Lower lobe of right lung (tissue), 2 donors: ENCODE data around the gene FCN2. TPM values are rescaled to one million over a fixed set of nuclear protein-coding genes. Genes with fewer than 3 reads are reported as not detected.

Source experiments
- ATAC-seq, 2 donors: fragments of 200-7000 bp; cut with Tn5 transposase; one replicate each; pipeline ENCODE4 v1.9.1; 2020 to 2022; ENCODE audit warnings: mild to moderate bottlenecking in 2 of 2, moderate library complexity in 2 of 2
- DNase-seq: peaks from one replicate; pipeline ENCODE4 v3.0.0-alpha.2; 2020
- H3K27ac ChIP-seq: fragments of 200-600 bp; one replicate; pipeline ENCODE4 v1.8.0; 2022
- H3K27me3 ChIP-seq: fragments of 200-600 bp; one replicate; pipeline ENCODE4 v1.8.0; 2022; ENCODE audit warnings: low read depth
- H3K36me3 ChIP-seq: fragments of 200-600 bp; one replicate; pipeline ENCODE4 v1.8.0; 2022; ENCODE audit warnings: mild to moderate bottlenecking
- H3K4me1 ChIP-seq: fragments of 200-600 bp; one replicate; pipeline ENCODE4 v1.8.0; 2022
- H3K4me3 ChIP-seq: fragments of 200-600 bp; one replicate; pipeline ENCODE4 v1.8.0; 2022; ENCODE audit warnings: mild to moderate bottlenecking
- H3K9me3 ChIP-seq: fragments of 200-600 bp; one replicate; pipeline ENCODE4 v1.8.0; 2022
- intact Hi-C: fragments of 100-400 bp; cut with DNase I; formaldehyde crosslinking; loops from one replicate; pipeline ENCODE4 v1.11.0; 2022
- total RNA-seq: library from RNA; stranded (reverse); fragmentation: NEBNext Ultra II Directional; extraction: Animal tissue kit (Norgen Biotek cat#: 25700); gene quantifications from one replicate; pipeline ENCODE4 v1.2.1, GENCODE V29; 2021
- TF ChIP-seq, protein P1 (sequence below): fragments of 200-600 bp; IDR thresholded peaks from one replicate; pipeline ENCODE4 v1.8.0; 2022; ENCODE audit warnings: antibody characterized with exemption, mild to moderate bottlenecking
- donor health status: DM: no; HTN: yes; CAD: no; lungs with severe emphysema.

The FCN2 gene
- total RNA-seq, 1 donor from 2014 or later = not detected

DNA sequence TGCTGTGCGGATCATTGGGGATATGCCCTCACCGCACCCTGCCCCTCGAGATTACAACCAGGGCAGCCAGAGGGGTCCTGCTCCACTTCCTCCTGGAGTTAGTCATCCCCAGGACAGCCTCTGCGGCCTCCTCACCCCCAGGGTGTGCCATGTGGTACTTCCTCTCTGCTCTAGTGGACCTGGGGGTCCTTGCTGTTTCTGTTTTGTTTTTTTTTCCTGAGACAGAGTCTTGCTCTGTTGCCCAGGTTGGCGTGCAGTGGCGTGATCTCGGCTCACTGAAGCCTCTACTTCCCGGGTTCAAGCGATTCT is 42.3 kb downstream of the FCN2 start:
- Histone ChIP-seq H3K4me1 (peaks cover 14% of the 10 kb centered on the region), H3K4me3 (no peak overlapping the region), H3K9me3 (no peaks in the 10 kb centered on the region), H3K36me3 (no peaks in the 10 kb centered on the region), H3K27me3 (peaks cover 4% of the 10 kb centered on the region), H3K27ac (no peak overlapping the region)
- intact Hi-C loops = no loop called here
- ATAC-seq = peak; percentile 35 to 69
- peak; percentile 47 for DNase-seq
- TF ChIP-seq, protein P1, sequence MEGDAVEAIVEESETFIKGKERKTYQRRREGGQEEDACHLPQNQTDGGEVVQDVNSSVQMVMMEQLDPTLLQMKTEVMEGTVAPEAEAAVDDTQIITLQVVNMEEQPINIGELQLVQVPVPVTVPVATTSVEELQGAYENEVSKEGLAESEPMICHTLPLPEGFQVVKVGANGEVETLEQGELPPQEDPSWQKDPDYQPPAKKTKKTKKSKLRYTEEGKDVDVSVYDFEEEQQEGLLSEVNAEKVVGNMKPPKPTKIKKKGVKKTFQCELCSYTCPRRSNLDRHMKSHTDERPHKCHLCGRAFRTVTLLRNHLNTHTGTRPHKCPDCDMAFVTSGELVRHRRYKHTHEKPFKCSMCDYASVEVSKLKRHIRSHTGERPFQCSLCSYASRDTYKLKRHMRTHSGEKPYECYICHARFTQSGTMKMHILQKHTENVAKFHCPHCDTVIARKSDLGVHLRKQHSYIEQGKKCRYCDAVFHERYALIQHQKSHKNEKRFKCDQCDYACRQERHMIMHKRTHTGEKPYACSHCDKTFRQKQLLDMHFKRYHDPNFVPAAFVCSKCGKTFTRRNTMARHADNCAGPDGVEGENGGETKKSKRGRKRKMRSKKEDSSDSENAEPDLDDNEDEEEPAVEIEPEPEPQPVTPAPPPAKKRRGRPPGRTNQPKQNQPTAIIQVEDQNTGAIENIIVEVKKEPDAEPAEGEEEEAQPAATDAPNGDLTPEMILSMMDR = no peak

DNA sequence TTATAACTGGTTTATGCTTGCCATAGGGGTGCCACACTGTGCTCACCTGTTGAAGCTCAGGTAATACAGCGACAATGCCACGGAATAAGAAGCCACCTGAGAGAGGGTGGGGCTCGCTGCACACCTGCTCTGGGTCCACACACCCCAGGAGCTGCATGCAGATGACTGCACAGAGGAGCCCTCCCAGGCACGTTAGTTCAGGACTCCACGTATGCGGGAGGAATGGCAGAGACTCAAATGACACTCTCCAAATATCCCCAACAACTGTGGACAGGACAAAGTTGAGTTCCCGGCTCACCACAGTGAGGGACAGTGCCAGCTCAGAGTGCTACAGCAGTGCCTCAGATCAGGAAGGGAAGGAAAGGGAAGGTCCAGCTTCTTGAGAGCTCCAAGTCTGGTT is 42.9 kb downstream of the FCN2 start:
- H3K27ac ChIP-seq = no peak overlapping the region
- no peak for ATAC-seq

DNA sequence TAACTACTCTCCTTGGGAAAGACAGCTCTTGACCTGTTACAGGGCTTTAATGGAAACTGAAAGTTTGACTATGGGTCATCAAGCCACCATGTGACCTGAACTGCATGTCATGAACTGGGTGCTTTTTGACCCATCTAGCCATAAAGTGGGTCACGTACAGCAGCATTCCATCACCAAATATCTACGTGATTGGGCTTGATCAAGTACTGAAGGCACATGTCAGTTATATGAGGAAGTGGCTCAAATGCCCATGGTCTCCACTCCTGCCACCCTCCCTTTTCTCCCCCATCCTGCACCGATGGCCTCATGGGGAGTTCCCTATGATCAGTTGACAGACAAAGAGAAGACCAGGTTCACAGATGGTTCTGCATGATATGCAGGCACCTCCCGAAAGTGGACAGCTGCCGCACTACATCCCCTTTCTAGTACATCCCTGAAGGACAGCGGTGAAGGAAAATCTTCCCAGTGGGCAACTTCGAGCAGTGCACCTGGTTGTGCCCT is 44.5 kb downstream of the FCN2 start:
- Histone ChIP-seq H3K27me3 (peaks cover 4% of the 10 kb centered on the region), H3K27ac (no peak overlapping the region), H3K4me1 (peaks cover 20% of the 10 kb centered on the region), H3K9me3 (no peaks in the 10 kb centered on the region), H3K36me3 (no peaks in the 10 kb centered on the region), H3K4me3 (no peak overlapping the region)
- TF ChIP-seq, protein P1 = no peak
- intact Hi-C loops = no loop called here
- ATAC-seq = no peak
- DNase-seq = peak; percentile 32

More for the DNA sequence above, 42.9 kb downstream of the FCN2 start:
- no peaks in the 10 kb centered on the region for H3K9me3 ChIP-seq
- H3K36me3 ChIP-seq = no peaks in the 10 kb centered on the region
- peaks cover 14% of the 10 kb centered on the region for H3K4me1 ChIP-seq
- TF ChIP-seq, protein P1 = no peak
- intact Hi-C loops = no loop called here
- no peak overlapping the region for H3K4me3 ChIP-seq
- peak; percentile 16 for DNase-seq
- peaks cover 4% of the 10 kb centered on the region for H3K27me3 ChIP-seq

DNA sequence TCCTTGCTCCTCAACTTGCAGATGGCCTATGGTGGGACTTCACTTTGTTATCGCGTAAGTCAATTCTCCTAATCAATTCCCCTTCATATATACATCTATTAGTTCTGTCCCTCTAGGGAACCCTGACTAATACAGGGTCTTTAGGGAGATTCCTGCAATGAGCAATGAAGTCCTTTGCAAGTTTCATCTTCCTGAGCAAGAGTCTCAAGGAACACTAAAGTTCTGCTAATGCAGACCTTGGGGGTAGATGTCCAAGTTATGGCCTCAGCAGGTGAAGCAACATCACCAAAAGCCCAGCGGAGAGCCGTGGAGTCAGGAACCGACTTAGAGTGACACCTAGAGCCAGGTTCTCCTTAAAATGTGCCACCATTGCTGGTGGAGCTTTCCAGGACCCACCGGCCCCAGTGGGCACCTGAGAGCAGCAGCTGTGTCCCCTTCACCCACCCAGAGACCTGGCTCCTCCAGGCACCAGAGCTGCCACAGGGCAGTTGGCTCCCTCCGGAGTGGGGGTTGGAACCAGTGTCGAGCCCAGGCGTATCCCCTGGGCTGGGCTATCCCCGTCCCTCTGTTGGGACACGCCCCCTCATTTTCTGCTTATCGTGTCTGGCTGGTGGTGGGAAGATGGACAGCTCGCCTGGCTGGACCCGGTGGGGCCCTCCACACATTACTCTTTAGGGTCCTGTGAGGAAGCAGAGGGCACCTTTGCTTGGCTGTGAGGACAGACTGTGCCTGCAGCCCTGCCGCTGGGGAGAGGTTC is 48.0 kb downstream of the FCN2 start:
- ATAC-seq = peak; percentile 17 to 19

DNA sequence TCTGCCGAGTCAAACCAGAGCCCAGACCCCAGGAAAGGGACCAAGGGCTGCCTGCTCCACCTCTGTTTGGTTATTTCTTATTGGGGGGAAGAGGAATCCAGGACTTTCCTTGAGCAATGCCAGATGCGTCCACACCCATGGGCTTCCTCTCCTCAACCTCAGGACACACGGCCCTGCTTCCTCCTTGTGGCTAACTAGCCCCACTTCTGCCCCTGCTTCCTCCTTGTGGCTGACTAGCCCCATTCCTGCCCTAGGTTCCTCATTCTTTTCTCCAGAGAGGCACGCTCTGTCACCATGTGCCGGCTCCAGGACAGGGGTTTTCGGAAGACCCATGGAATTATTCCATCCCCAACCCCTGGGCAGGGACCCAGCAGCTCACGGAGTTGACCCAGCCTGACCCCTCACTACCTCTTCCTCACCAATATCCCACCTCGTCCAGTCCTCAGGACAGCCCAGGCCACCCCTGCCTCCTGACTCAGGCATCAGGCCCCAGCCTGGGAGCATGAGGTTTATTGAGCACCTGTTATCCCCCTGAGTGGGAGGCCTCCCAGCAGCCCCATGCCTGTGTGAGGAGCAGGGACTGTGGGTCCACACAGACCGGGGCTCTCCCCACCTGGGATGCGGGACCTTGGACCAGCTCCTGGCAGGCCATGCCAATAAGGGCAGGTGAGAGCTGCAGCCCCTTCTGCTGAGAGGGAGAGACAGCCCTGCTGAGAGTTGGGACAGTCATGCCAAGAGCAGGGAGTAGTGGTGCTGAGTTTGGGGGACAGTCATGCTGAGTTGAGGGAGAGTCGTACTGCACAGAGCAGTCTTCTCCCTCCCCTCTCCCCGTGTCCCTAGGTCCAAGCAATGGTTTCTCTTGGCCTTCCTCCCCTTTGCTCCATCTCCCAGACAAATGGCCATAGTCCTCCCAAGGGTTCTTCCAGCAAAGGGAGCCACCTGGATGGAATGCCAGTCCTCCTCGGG is 48.9 kb downstream of the FCN2 start:
- ATAC-seq = peak; percentile 90 to 93
- H3K27ac ChIP-seq = peak overlapping the region; percentile 20

More for the DNA sequence above, 48.0 kb downstream of the FCN2 start:
- Histone ChIP-seq H3K9me3 (no peaks in the 10 kb centered on the region), H3K27me3 (peaks cover 11% of the 10 kb centered on the region), H3K27ac (no peak overlapping the region), H3K4me1 (peaks cover 6% of the 10 kb centered on the region), H3K4me3 (no peak overlapping the region), H3K36me3 (no peaks in the 10 kb centered on the region)
- TF ChIP-seq, protein P1 = no peak
- peak; percentile 44 for DNase-seq
- intact Hi-C loops = no loop called here

More for the DNA sequence above, 48.9 kb downstream of the FCN2 start:
- H3K27me3 ChIP-seq = peaks cover 11% of the 10 kb centered on the region
- DNase-seq = peak; percentile 82
- no peak overlapping the region for H3K4me3 ChIP-seq
- TF ChIP-seq, protein P1 = no peak
- H3K9me3 ChIP-seq = no peaks in the 10 kb centered on the region
- H3K36me3 ChIP-seq = no peaks in the 10 kb centered on the region
- intact Hi-C loops = no loop called here
- H3K4me1 ChIP-seq = peaks cover 9% of the 10 kb centered on the region
